Astrocyte (in vitro differentiated cells and primary cell): ENCODE measurements around the gene MLF2. TPM values are rescaled to one million over a fixed set of nuclear protein-coding genes. Genes with fewer than 3 reads are reported as not detected.

ENCODE experiments used
- DNase-seq: peaks from one replicate; pipeline ENCODE4 v3.0.0-alpha.2; 2010; ENCODE audit warnings: low read depth
- FAIRE-seq: peaks from 2 replicates; lab custom pipeline; 2011; peaks lifted over from hg19 to GRCh38; lab: Jason Lieb, UNC
- H2AFZ ChIP-seq: 2 replicates; pipeline ENCODE4 v1.6.0; 2012; ENCODE audit warnings: low read depth, low read length, inconsistent platforms
- H3K27ac ChIP-seq: 2 replicates; pipeline ENCODE4 v1.5.1; 2011; ENCODE audit warnings: low read depth, low read length, inconsistent platforms
- H3K27me3 ChIP-seq: 2 replicates; pipeline ENCODE4 v1.6.0; 2011; ENCODE audit warnings: low read length, inconsistent platforms; ENCODE audit not compliant: insufficient read depth
- H3K36me3 ChIP-seq: 2 replicates; pipeline ENCODE4 v1.5.1; 2011; ENCODE audit warnings: low read length, inconsistent platforms; ENCODE audit not compliant: insufficient read depth
- H3K4me1 ChIP-seq: 2 replicates; pipeline ENCODE4 v1.5.1; 2011; ENCODE audit warnings: low read length, inconsistent platforms; ENCODE audit not compliant: insufficient read depth
- H3K4me2 ChIP-seq: 2 replicates; pipeline ENCODE4 v1.6.0; 2012; ENCODE audit warnings: low read length, inconsistent platforms
- H3K4me3 ChIP-seq: 2 replicates; pipeline ENCODE4 v1.5.1; 2011; ENCODE audit warnings: low read depth, mild to moderate bottlenecking, low read length, inconsistent platforms; ENCODE audit not compliant: insufficient read depth
- H3K79me2 ChIP-seq: 2 replicates; pipeline ENCODE4 v1.6.0; 2012; ENCODE audit warnings: mild to moderate bottlenecking, low read length, inconsistent platforms; ENCODE audit not compliant: insufficient read depth
- H3K9ac ChIP-seq: 2 replicates; pipeline ENCODE4 v1.6.0; 2012; ENCODE audit warnings: mild to moderate bottlenecking, low read length, inconsistent platforms
- H3K9me3 ChIP-seq: 2 replicates; pipeline ENCODE4 v1.5.1; 2012; ENCODE audit warnings: low read depth, mild to moderate bottlenecking, low read length, inconsistent platforms; ENCODE audit not compliant: insufficient read depth
- H4K20me1 ChIP-seq: 2 replicates; pipeline ENCODE4 v1.6.0; 2012; ENCODE audit warnings: low read length, inconsistent platforms; ENCODE audit not compliant: insufficient read depth
- H3K27ac Mint-ChIP-seq: one replicate; pipeline ENCODE4 v1.8.0; 2021; ENCODE audit warnings: mild to moderate bottlenecking, mixed read lengths; ENCODE audit not compliant: unreplicated experiment
- H3K27me3 Mint-ChIP-seq: one replicate; pipeline ENCODE4 v1.8.0; 2021; ENCODE audit warnings: low read depth, mixed read lengths; ENCODE audit not compliant: unreplicated experiment
- H3K36me3 Mint-ChIP-seq: one replicate; pipeline ENCODE4 v1.8.0; 2021; ENCODE audit warnings: low read depth, mixed read lengths; ENCODE audit not compliant: unreplicated experiment
- H3K4me1 Mint-ChIP-seq: one replicate; pipeline ENCODE4 v1.8.0; 2021; ENCODE audit warnings: low read depth, mixed read lengths; ENCODE audit not compliant: unreplicated experiment
- H3K4me3 Mint-ChIP-seq: one replicate; pipeline ENCODE4 v1.8.0; 2021; ENCODE audit warnings: mild to moderate bottlenecking, moderate library complexity, mixed read lengths; ENCODE audit not compliant: unreplicated experiment
- H3K9me3 Mint-ChIP-seq: one replicate; pipeline ENCODE4 v1.8.0; 2021; ENCODE audit warnings: mild to moderate bottlenecking, mixed read lengths; ENCODE audit not compliant: unreplicated experiment
- CTCF ChIP-seq: IDR thresholded peaks from 2 replicates; pipeline ENCODE4 v1.5.1; 2011; ENCODE audit warnings: low read depth, mild to moderate bottlenecking, inconsistent platforms, low read length, moderate library complexity; ENCODE audit not compliant: insufficient read depth
- EZH2 ChIP-seq: IDR thresholded peaks from 2 replicates; pipeline ENCODE4 v1.6.1; 2012; ENCODE audit warnings: mild to moderate bottlenecking, low read length, inconsistent platforms; ENCODE audit not compliant: insufficient read depth
- total RNA-seq: library from RNA; stranded (reverse); gene quantifications from 2 replicates; pipeline ENCODE4 v1.2.1, GENCODE V29; 2021

Gene MLF2
- total RNA-seq, 1 donor from 2014 or later = 316 TPM

- no peak for TF ChIP-seq CTCF
- TF ChIP-seq EZH2 = no peak
- no peak overlapping the region for H3K27ac ChIP-seq
- DNase-seq (no peak), FAIRE-seq (no peak)
- Mint-ChIP-seq H3K27ac (no peak overlapping the region), H3K4me1 (peaks cover 8% of the 10 kb centered on the region), H3K9me3 (peaks cover 4% of the 10 kb centered on the region), H3K27me3 (peaks cover 8% of the 10 kb centered on the region), H3K4me3 (no peak overlapping the region), H3K36me3 (no peaks in the 10 kb centered on the region)
- no peaks in the 10 kb centered on the region for H3K79me2 ChIP-seq
- H4K20me1 ChIP-seq = no peaks in the 10 kb centered on the region
- H3K9me3 ChIP-seq = no peaks in the 10 kb centered on the region
- H3K9ac ChIP-seq = no peak overlapping the region
- H3K4me1 ChIP-seq = peaks cover under 1% of the 10 kb centered on the region
- no peaks in the 10 kb centered on the region for H3K27me3 ChIP-seq
- no peaks in the 10 kb centered on the region for H3K36me3 ChIP-seq
- H3K4me2 ChIP-seq = no peak overlapping the region
- H3K4me3 ChIP-seq = no peak overlapping the region
- H2AFZ ChIP-seq = no peak overlapping the region
Observed at GRCh38 chr12:6783828-6784227, 30.9 kb upstream of the MLF2 start.

GRCh38 chr12:6782850-6783566, 30.1 kb upstream of the MLF2 start:
- H3K27me3 ChIP-seq = no peaks in the 10 kb centered on the region
- Mint-ChIP-seq H3K4me1 (peaks cover 13% of the 10 kb centered on the region), H3K27me3 (peaks cover 13% of the 10 kb centered on the region), H3K4me3 (no peak overlapping the region), H3K36me3 (peaks cover 5% of the 10 kb centered on the region), H3K9me3 (peaks cover 4% of the 10 kb centered on the region), H3K27ac (no peak overlapping the region)
- H3K79me2 ChIP-seq = no peaks in the 10 kb centered on the region
- H3K27ac ChIP-seq = no peak overlapping the region
- no peak overlapping the region for H2AFZ ChIP-seq
- no peak overlapping the region for H3K4me2 ChIP-seq
- no peak for TF ChIP-seq CTCF
- TF ChIP-seq EZH2 = no peak
- DNase-seq (no peak), FAIRE-seq (no peak)
- peaks cover 6% of the 10 kb centered on the region for H3K4me1 ChIP-seq
- no peaks in the 10 kb centered on the region for H3K9me3 ChIP-seq
- H3K4me3 ChIP-seq = no peak overlapping the region
- no peaks in the 10 kb centered on the region for H3K36me3 ChIP-seq
- H4K20me1 ChIP-seq = no peaks in the 10 kb centered on the region
- H3K9ac ChIP-seq = no peak overlapping the region

GRCh38 chr12:6782119-6782518, 29.2 kb upstream of the MLF2 start:
- Histone ChIP-seq H3K4me2 (no peak overlapping the region), H4K20me1 (no peaks in the 10 kb centered on the region), H3K9me3 (no peaks in the 10 kb centered on the region), H3K27me3 (no peaks in the 10 kb centered on the region), H2AFZ (peak overlapping the region; percentile 18), H3K79me2 (no peaks in the 10 kb centered on the region), H3K36me3 (no peaks in the 10 kb centered on the region), H3K9ac (no peak overlapping the region), H3K27ac (no peak overlapping the region), H3K4me3 (no peak overlapping the region), H3K4me1 (peaks cover 6% of the 10 kb centered on the region)
- DNase-seq = no peak
- Mint-ChIP-seq H3K4me1 (peaks cover 13% of the 10 kb centered on the region), H3K27ac (no peak overlapping the region), H3K9me3 (peaks cover 4% of the 10 kb centered on the region), H3K27me3 (peaks cover 18% of the 10 kb centered on the region), H3K36me3 (peaks cover 5% of the 10 kb centered on the region), H3K4me3 (peak overlapping the region; percentile 27)
- FAIRE-seq = no peak
- TF ChIP-seq EZH2 = no peak
- TF ChIP-seq CTCF = no peak
